Testis (tissue), 2 donors: ENCODE data around the gene CHD5.

ENCODE experiments used
- POLR2A ChIP-seq: fragments of 450-650 bp; IDR thresholded peaks from one replicate; pipeline ENCODE4 v1.6.1; 2017; ENCODE audit warnings: antibody characterized with exemption, mild to moderate bottlenecking, moderate library complexity
- TF ChIP-seq, protein P1 (sequence below), 3 experiments: fragments of 450-650 bp in 2 of 3; fragments of 200-600 bp in 1 of 3; sonication (generic) in 1 of 3; IDR thresholded peaks; one replicate each; pipeline ENCODE4 v1.5.1; 2016 to 2019; ENCODE audit warnings: antibody characterized with exemption in 3 of 3, mild to moderate bottlenecking in 2 of 3, moderate library complexity in 1 of 3

DNA sequence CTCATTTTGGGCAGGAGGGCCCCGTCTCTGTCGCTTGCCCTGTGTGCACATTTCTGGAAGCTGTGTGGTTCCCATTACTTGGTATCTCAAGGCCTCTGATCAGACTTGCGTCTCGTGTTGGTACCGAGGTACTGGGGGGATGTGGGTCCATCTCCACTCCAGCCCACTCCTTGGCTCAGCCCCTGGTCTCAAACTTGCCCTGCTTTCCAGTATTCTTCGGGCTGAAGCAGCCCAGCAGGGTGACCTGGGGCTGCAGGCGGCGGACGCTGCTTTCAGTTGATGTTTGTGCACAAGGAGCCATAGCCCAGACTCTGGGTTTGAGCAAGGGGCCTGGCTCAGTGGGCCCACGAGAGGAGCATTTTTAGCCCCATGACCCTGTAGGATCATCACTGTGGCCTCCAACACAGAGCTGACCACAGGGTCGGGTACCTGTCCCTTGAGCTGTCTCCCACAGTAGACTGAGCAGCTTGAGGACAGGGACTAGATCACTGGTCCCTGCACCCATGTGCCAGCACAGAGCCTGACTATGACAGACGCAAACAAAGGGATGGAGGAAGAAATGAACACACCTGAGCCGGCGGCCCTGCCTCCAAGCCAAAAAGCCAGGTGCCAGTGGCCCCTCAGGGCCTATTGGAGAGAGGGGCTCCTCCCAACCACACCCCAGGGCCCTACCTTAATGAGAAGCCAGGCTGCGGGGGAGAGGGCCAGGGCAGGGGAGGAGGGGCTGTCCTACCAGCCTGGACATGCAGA lies 46.8 kb downstream of the CHD5 start:
- TF ChIP-seq, protein P1, sequence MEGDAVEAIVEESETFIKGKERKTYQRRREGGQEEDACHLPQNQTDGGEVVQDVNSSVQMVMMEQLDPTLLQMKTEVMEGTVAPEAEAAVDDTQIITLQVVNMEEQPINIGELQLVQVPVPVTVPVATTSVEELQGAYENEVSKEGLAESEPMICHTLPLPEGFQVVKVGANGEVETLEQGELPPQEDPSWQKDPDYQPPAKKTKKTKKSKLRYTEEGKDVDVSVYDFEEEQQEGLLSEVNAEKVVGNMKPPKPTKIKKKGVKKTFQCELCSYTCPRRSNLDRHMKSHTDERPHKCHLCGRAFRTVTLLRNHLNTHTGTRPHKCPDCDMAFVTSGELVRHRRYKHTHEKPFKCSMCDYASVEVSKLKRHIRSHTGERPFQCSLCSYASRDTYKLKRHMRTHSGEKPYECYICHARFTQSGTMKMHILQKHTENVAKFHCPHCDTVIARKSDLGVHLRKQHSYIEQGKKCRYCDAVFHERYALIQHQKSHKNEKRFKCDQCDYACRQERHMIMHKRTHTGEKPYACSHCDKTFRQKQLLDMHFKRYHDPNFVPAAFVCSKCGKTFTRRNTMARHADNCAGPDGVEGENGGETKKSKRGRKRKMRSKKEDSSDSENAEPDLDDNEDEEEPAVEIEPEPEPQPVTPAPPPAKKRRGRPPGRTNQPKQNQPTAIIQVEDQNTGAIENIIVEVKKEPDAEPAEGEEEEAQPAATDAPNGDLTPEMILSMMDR (IDR thresholded peaks at IDR 0.05): no peak
- TF ChIP-seq POLR2A: no peak
